HG03060 (cell line): ENCODE results near the gene FKRP.
"Not testable (repeated sequence)": the region's sequence is repeated elsewhere in the genome, so short reads cannot be mapped to it uniquely, and the experiment has no call there.

Source experiments
- ATAC-seq: cut with Tn5 transposase; IDR thresholded peaks from one replicate; pipeline ENCODE4 v1.9.1; 2021; ENCODE audit warnings: low read depth, moderate number of reproducible peaks; ENCODE audit not compliant: unreplicated experiment

The FKRP gene, protein sequence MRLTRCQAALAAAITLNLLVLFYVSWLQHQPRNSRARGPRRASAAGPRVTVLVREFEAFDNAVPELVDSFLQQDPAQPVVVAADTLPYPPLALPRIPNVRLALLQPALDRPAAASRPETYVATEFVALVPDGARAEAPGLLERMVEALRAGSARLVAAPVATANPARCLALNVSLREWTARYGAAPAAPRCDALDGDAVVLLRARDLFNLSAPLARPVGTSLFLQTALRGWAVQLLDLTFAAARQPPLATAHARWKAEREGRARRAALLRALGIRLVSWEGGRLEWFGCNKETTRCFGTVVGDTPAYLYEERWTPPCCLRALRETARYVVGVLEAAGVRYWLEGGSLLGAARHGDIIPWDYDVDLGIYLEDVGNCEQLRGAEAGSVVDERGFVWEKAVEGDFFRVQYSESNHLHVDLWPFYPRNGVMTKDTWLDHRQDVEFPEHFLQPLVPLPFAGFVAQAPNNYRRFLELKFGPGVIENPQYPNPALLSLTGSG

DNA sequence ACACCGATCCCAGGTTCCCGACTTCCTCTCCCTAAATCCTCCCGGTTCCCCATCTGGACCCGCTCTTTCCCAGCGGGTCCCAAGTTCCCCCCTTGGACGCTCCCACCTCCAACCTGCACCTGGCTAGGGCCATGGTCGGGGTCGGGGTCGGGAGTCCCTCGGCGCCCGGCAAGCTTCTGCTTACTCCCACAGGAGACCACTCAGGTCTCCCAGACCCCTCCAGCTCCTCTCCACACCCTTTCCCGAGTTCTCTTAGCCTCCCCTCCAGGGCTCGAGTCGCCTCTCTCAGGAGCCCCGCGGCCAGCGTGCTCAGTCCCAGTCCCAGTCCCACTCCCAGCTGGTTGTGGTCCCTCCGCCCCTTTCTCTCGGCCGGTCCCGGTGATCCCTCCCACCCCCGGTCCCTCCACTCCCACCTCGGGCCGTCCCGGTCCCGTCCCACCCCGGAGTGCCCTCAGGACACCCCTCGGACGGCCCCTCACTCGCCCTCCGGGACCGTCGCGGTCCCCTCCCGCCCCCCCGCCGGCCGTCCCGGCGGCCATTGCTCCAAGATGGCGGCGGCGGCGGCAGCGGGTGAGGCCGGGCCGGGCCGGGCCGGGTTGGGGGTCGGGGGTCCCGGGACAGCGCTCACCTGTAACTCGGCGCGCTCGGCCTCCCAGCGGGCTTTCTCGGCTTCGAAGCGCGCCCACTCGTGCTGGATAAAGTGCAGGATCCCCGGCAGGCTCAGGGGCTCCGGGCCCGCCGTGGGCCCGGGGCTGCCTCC, at the start of gene FKRP:
TSS of gene FKRP (plus strand) at position 537 of the 760 bp plus-strand sequence. CDS start 9,394 bp downstream, outside the sequence.
- ATAC-seq = no peak

DNA sequence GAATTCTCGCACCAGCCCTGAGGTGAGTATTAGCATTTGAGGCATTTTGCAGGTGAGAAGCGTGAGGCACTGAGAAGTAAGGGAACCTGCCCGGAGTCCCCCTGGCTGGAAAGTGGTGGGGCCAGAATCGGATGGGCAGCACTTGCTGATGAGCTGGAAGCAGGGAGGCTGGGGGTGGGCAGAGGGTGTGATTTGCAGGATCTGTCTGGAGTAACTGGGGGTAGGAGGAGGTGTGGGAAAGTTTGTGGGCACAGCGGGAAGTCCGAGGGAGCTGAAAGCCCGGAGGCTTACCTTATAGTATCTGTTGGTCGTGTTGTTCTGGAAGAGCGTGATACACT, 49.0 kb upstream of the FKRP start:
- ATAC-seq = no peak

DNA sequence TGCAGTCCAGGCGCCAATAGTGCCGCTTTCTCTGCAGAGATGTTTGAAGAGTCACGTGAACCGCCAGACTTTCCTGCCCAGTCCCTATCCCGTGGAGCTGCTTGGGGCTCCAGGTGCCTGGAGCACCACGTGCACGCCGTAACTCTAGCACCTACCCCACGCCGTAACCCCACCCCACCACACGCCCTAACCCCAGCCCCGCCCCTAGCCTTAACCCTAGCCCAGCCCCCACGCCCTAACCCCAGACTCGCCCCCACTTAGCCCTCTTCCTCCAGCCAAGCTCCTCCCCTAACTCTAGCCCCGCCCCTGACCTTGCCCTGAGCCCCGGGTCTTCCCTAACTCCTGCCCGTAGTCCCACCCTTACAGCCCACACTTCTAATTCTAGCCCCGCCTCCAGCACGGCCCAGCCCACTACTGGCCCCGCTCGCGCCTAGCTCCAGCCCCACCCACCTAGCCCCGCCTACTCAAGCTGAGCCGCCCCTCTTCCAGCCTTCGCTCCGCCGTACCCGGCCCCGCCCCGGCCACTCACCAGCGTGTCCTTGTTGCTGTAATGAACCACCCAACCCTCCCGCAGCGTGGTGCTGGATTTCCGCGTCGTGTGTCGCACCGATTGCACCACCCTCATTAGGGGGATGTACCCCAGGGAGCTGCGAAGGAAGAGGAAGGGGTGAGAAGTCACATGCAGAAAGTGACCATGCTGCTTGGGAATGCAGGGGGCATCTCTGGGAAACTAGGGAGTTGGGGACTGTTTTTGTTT, 48.5 kb upstream of the FKRP start:
- no peak for ATAC-seq

- ATAC-seq = no peak
These were observed 47.2 kb upstream of the FKRP start for GRCh38 chr19:46698395-46699321.

DNA sequence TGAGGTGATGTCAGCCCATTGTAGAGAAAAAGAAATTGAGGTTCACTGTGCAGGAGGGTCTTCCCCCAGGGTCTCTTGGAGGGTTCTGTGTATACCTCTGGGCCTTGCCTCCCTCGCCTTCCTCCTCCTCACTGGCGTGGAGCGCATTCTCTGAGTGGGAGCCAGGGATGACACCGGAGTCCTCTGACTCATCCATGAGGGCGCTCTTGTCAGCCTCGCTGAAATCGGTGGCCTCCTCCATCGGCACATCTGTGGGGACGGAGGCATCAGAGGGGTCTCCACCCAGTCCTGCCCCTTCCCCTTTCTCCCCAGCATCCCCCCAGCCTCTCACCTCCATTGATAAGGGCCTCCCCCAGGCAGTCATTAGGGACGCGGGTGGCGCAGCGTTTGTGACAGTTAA, 45.2 kb upstream of the FKRP start:
- no peak for ATAC-seq

DNA sequence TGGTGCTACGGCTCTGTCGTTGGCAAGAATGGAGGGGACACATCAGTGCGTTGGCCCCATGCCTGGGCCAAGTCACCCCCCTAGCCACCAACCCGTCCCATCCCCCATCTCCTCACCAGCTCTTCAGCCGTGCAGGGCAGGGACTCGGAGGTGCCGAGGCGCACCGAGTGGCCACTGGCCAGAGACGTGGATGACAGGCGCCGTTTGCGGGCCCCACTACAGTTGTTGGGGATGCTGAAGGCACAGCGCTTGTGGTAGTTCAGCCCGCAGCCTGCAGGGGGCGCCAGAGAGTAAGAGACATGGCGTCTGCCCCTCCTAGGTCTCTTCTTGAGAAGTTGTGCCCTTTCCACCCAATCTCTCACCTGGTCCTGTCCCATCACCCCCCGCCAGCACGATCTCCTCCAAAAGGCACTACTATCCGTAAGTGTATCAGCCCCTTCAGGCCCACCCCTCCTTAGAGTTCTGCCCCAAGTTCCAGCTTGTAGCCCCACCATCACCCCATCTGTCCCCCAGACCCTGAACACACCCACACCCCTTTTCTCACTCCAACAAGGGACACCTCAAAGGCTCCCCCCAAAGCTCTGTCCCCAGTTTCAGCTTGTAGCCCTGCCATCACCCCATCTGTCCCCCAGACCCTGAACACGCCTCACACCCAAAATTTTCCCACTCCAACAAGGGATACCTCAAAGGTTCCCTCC, 41.3 kb upstream of the FKRP start:
- no peak for ATAC-seq

- no peak for ATAC-seq
These were observed 35.2 kb upstream of the FKRP start for GRCh38 chr19:46710687-46711086.

GRCh38 chr19:46712768-46713338, 33.0 kb upstream of the FKRP start:
- not testable (repeated sequence) for ATAC-seq

DNA sequence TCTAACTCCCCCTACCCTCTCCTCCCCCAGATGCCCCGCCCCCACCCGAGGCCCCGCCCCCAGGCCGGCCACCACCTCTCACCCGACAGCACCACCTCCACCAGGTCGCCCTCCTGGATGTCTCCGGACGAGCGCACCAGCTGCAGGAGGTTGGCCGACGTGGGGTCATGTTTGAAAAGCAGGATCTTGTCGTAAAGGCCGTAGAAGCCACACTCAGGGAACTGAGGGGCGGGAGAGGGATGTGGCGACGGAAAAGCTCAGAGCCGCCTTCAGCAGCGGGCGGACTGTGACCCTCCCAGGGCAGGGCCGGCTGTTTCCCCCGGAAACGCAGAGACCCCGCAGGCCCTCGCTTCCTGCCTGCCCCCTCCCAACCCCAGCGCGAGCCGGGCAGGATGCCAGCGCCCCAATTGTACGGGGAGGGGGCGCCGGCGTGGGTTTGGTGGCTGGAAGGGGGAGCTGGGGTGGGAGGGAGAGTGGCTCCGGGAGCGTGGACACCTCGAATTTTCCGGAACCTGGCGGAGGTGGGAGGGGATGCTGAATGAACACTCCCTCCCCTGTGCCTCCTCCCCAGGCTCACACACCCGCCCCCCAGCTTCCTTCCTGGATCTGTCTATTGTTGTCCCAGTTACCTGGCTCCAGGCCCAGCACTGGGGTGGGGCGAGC, 31.9 kb upstream of the FKRP start:
- ATAC-seq = no peak

- no peak for ATAC-seq
These were observed 31.3 kb upstream of the FKRP start for GRCh38 chr19:46714444-46715106.

DNA sequence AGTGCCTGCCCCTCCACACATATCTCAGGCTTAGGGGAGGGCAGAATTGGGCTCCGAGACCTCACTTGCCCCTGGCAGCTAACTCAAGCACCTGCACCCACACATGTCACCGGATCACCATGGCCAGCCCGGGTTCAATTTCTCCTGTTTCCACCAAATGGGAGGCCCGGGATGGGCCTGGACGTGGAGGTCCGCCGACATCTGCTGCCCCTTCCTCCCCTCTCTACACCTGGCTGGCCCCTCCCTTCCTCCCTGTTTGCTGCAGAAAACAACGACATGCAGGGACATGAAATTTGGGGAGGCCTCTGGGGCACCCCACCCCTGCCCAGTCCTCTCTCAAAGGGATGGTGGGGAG, 30.3 kb upstream of the FKRP start:
- no peak for ATAC-seq

- no peak for ATAC-seq
These were observed 29.7 kb upstream of the FKRP start for GRCh38 chr19:46715975-46716671.

DNA sequence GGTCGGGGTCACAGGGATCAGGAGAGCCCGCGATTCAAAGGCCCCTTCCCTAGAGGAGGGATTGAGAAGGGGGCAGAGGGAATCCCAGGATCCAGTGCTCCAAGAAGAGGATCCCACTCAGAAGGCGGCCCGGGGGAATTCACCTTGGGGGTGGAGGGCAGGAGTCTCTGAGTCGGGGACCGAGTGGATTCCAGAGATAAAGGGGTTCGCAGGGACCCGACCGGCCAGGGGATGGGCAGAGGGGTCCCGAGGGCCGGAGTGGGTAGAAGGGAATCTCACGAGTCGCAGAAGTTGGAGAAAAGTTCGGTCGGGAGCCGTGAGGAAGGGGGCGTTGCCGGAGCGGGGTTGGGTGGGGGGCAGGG, 29.2 kb upstream of the FKRP start:
- ATAC-seq = no peak

DNA sequence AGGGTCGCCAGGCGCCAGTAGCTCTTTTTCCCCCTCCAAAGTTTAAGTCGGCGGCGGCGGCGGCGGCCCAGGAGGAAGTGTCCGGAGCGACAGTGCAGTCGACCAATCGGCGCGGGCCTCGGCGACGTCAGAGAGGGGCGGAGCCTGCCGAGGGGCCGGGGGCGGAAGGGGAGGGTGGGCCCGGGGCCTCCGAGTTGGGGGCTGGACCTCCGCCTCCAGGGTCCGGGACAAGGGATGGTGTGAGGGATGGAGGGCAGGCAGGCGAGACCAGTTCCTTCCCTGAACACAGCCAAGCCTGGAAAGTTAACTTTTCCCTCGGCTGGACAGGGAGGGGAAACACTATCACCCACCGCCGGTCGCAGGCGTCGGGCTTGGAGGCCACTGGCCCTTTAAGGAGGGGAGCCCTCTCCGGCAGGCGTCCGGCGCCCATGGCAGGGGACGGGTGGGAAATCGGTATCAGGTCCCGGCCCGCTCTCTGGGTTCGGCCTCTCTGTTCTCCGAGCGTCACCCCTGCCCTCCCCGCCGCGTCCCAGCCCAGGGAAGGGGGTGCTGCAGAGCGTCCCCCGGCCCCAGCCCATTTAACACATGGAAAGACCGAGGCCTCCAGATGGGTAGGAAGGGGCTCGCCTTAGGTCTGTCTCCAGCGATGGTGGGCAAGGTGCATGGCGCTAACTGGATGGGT, 28.7 kb upstream of the FKRP start, which contains the start of gene PRKD2:
TSS of gene PRKD2 (minus strand) at position 81 of the 682 bp plus-strand sequence. CDS start 744 bp downstream, outside the sequence.
- no peak for ATAC-seq

GRCh38 chr19:46717716-46718143, 28.1 kb upstream of the FKRP start:
- no peak for ATAC-seq

DNA sequence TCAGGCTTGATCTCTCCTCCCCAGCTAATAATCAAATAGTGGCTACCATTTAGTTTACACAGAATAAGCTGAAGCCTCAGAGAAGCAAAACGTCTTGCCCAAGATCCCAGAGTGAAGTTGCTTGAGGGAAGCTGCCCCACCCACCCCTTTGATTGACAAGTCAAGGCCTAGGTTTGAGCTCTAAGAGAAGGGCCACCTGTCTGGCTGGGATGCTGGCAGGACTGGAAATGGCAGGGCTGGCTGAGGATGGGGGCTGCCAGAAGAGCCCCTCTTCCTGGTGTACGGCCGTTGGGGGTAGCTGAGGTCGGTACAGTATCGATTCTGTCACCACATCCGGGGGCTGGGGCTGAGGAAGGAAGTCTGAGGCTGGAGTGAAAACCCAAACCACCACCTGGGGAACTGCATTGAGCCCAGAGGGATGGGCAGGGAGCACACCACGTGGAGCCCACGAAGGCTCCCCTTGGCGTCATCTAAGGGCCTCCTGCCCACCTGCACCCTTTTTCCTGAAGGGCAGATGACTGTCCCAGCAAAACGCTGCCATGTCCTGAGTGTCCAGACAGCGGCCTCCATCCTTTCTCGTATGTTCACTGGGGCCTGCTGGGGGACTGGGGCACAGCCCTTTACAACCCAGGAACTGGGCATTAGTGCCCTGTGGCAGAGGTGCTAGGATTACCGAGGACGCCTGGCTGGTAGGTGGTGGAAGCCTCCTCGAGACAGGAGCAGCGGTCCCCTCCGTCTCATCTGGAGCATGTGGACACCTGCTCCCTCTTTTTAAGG, 27.5 kb upstream of the FKRP start:
- ATAC-seq = no peak
